Measurements from ENCODE around the gene CRB2.

The CRB2 gene

GRCh38 chr9:123420592-123421111, 64.7 kb downstream of the CRB2 start:
- no peak overlapping the region for H3K9ac ChIP-seq (ENCODE audit: low read depth, low read length)
- H3K27ac ChIP-seq (ENCODE audit: low read depth, low read length), result no peak overlapping the region
- H3K4me3 ChIP-seq (ENCODE audit: low read length), result no peak overlapping the region
- peaks cover 35% of the 10 kb centered on the region for H3K4me1 ChIP-seq (ENCODE audit: insufficient read depth, low read length)
- H3K36me3 ChIP-seq (ENCODE audit: insufficient read depth, low read length), result no peaks in the 10 kb centered on the region
- H3K9me3 ChIP-seq (ENCODE audit: insufficient read depth, low read depth, low read length), result no peaks in the 10 kb centered on the region
- no peaks in the 10 kb centered on the region for H3K27me3 ChIP-seq (ENCODE audit: insufficient read depth, low read length)
- 86% methylated on average over 17 of the region's 17 CpGs for WGBS

- Histone ChIP-seq H3K4me3 (ENCODE audit: low read length) (no peak overlapping the region), H3K36me3 (ENCODE audit: insufficient read depth, low read length) (no peaks in the 10 kb centered on the region), H3K9ac (ENCODE audit: low read depth, low read length) (no peak overlapping the region), H3K4me1 (ENCODE audit: insufficient read depth, low read length) (peaks cover 35% of the 10 kb centered on the region), H3K9me3 (ENCODE audit: insufficient read depth, low read depth, low read length) (no peaks in the 10 kb centered on the region), H3K27ac (ENCODE audit: low read depth, low read length) (no peak overlapping the region), H3K27me3 (ENCODE audit: insufficient read depth, low read length) (no peaks in the 10 kb centered on the region)
- 93% methylated on average over 13 of the region's 13 CpGs for WGBS
Measured at GRCh38 chr9:123421186-123421585, 65.2 kb downstream of the CRB2 start.

GRCh38 chr9:123421801-123422455, 65.9 kb downstream of the CRB2 start:
- H3K36me3 ChIP-seq (ENCODE audit: insufficient read depth, low read length), result no peaks in the 10 kb centered on the region
- no peak overlapping the region for H3K9ac ChIP-seq (ENCODE audit: low read depth, low read length)
- no peaks in the 10 kb centered on the region for H3K9me3 ChIP-seq (ENCODE audit: insufficient read depth, low read depth, low read length)
- peaks cover 35% of the 10 kb centered on the region for H3K4me1 ChIP-seq (ENCODE audit: insufficient read depth, low read length)
- H3K27ac ChIP-seq (ENCODE audit: low read depth, low read length), result no peak overlapping the region
- H3K4me3 ChIP-seq (ENCODE audit: low read length), result no peak overlapping the region
- 89% methylated on average over 7 of the region's 8 CpGs for WGBS
- H3K27me3 ChIP-seq (ENCODE audit: insufficient read depth, low read length), result no peaks in the 10 kb centered on the region

- no peak overlapping the region for H3K4me3 ChIP-seq (ENCODE audit: low read length)
Measured at GRCh38 chr9:123422635-123423310, 66.8 kb downstream of the CRB2 start.

GRCh38 chr9:123423311-123423640, 67.3 kb downstream of the CRB2 start:
- Histone ChIP-seq H3K4me1 (ENCODE audit: insufficient read depth, low read length) (peaks cover 35% of the 10 kb centered on the region), H3K4me3 (ENCODE audit: low read length) (no peak overlapping the region), H3K27ac (ENCODE audit: low read depth, low read length) (no peak overlapping the region), H3K9ac (ENCODE audit: low read depth, low read length) (no peak overlapping the region), H3K9me3 (ENCODE audit: insufficient read depth, low read depth, low read length) (no peaks in the 10 kb centered on the region), H3K36me3 (ENCODE audit: insufficient read depth, low read length) (no peaks in the 10 kb centered on the region), H3K27me3 (ENCODE audit: insufficient read depth, low read length) (no peaks in the 10 kb centered on the region)
- 46% methylated on average over 8 of the region's 8 CpGs for WGBS

More at GRCh38 chr9:123422635-123423310, 66.8 kb downstream of the CRB2 start:
- 60% methylated on average over 21 of the region's 21 CpGs for WGBS
- no peak overlapping the region for H3K9ac ChIP-seq (ENCODE audit: low read depth, low read length)
- no peaks in the 10 kb centered on the region for H3K36me3 ChIP-seq (ENCODE audit: insufficient read depth, low read length)
- H3K27ac ChIP-seq (ENCODE audit: low read depth, low read length), result no peak overlapping the region
- peaks cover 35% of the 10 kb centered on the region for H3K4me1 ChIP-seq (ENCODE audit: insufficient read depth, low read length)
- no peaks in the 10 kb centered on the region for H3K27me3 ChIP-seq (ENCODE audit: insufficient read depth, low read length)
- no peaks in the 10 kb centered on the region for H3K9me3 ChIP-seq (ENCODE audit: insufficient read depth, low read depth, low read length)

GRCh38 chr9:123424131-123424530, 68.1 kb downstream of the CRB2 start:
- H3K27ac ChIP-seq (ENCODE audit: low read depth, low read length), result no peak overlapping the region
- H3K9ac ChIP-seq (ENCODE audit: low read depth, low read length), result no peak overlapping the region
- 93% methylated on average over 5 of the region's 5 CpGs for WGBS
- H3K9me3 ChIP-seq (ENCODE audit: insufficient read depth, low read depth, low read length), result no peaks in the 10 kb centered on the region
- H3K27me3 ChIP-seq (ENCODE audit: insufficient read depth, low read length), result no peaks in the 10 kb centered on the region
- peaks cover 35% of the 10 kb centered on the region for H3K4me1 ChIP-seq (ENCODE audit: insufficient read depth, low read length)
- H3K4me3 ChIP-seq (ENCODE audit: low read length), result no peak overlapping the region
- H3K36me3 ChIP-seq (ENCODE audit: insufficient read depth, low read length), result no peaks in the 10 kb centered on the region

- no peak overlapping the region for H3K4me3 ChIP-seq (ENCODE audit: low read length)
- H3K9ac ChIP-seq (ENCODE audit: low read depth, low read length), result no peak overlapping the region
- H3K27me3 ChIP-seq (ENCODE audit: insufficient read depth, low read length), result no peaks in the 10 kb centered on the region
- peaks cover 32% of the 10 kb centered on the region for H3K4me1 ChIP-seq (ENCODE audit: insufficient read depth, low read length)
- H3K36me3 ChIP-seq (ENCODE audit: insufficient read depth, low read length), result no peaks in the 10 kb centered on the region
- no peak overlapping the region for H3K27ac ChIP-seq (ENCODE audit: low read depth, low read length)
- 92% methylated on average over 5 of the region's 6 CpGs for WGBS
- no peaks in the 10 kb centered on the region for H3K9me3 ChIP-seq (ENCODE audit: insufficient read depth, low read depth, low read length)
Measured at GRCh38 chr9:123424552-123425225, 68.7 kb downstream of the CRB2 start.

GRCh38 chr9:123425261-123425821, 69.3 kb downstream of the CRB2 start:
- Histone ChIP-seq H3K27me3 (ENCODE audit: insufficient read depth, low read length) (no peaks in the 10 kb centered on the region), H3K27ac (ENCODE audit: low read depth, low read length) (no peak overlapping the region), H3K36me3 (ENCODE audit: insufficient read depth, low read length) (no peaks in the 10 kb centered on the region), H3K4me1 (ENCODE audit: insufficient read depth, low read length) (peaks cover 28% of the 10 kb centered on the region), H3K9me3 (ENCODE audit: insufficient read depth, low read depth, low read length) (no peaks in the 10 kb centered on the region), H3K9ac (ENCODE audit: low read depth, low read length) (no peak overlapping the region), H3K4me3 (ENCODE audit: low read length) (no peak overlapping the region)
- 75% methylated on average over 20 of the region's 20 CpGs for WGBS

GRCh38 chr9:123425836-123426365, 69.9 kb downstream of the CRB2 start:
- Histone ChIP-seq H3K36me3 (ENCODE audit: insufficient read depth, low read length) (no peaks in the 10 kb centered on the region), H3K27me3 (ENCODE audit: insufficient read depth, low read length) (no peaks in the 10 kb centered on the region), H3K4me3 (ENCODE audit: low read length) (no peak overlapping the region), H3K9ac (ENCODE audit: low read depth, low read length) (no peak overlapping the region), H3K4me1 (ENCODE audit: insufficient read depth, low read length) (peaks cover 28% of the 10 kb centered on the region), H3K9me3 (ENCODE audit: insufficient read depth, low read depth, low read length) (no peaks in the 10 kb centered on the region), H3K27ac (ENCODE audit: low read depth, low read length) (no peak overlapping the region)
- WGBS, result 92% methylated on average over 6 of the region's 6 CpGs

GRCh38 chr9:123426406-123426805, 70.4 kb downstream of the CRB2 start:
- no peak overlapping the region for H3K4me3 ChIP-seq (ENCODE audit: low read length)
- H3K27ac ChIP-seq (ENCODE audit: low read depth, low read length), result no peak overlapping the region
- WGBS, result 79% methylated on average over 2 of the region's 2 CpGs
- peaks cover 23% of the 10 kb centered on the region for H3K4me1 ChIP-seq (ENCODE audit: insufficient read depth, low read length)
- no peaks in the 10 kb centered on the region for H3K27me3 ChIP-seq (ENCODE audit: insufficient read depth, low read length)
- H3K36me3 ChIP-seq (ENCODE audit: insufficient read depth, low read length), result no peaks in the 10 kb centered on the region
- H3K9me3 ChIP-seq (ENCODE audit: insufficient read depth, low read depth, low read length), result no peaks in the 10 kb centered on the region
- no peak overlapping the region for H3K9ac ChIP-seq (ENCODE audit: low read depth, low read length)

Measured in HUES64 (cell line).